HEK293 (cell line): ENCODE measurements around the gene MACROD1.

Source experiments
- CTCF ChIA-PET: fragments of 350-600 bp; formaldehyde crosslinking; extraction: SDS; loops from one replicate; lab custom pipeline; 2021; ENCODE audit warnings: antibody characterized with exemption; lab: Yijun Ruan, JAX
- POLR2A ChIA-PET: fragments of 300-600 bp; formaldehyde crosslinking; extraction: SDS; loops from one replicate; lab custom pipeline; 2020; ENCODE audit warnings: antibody characterized with exemption, inconsistent platforms; lab: Yijun Ruan, JAX
- H3K27ac ChIP-seq: fragments of 200-500 bp; sonication (Bioruptor generic); 2 replicates; pipeline ENCODE4 v1.5.1; 2014; ENCODE audit warnings: low read depth, low read length, control low read depth, inconsistent platforms; ENCODE audit errors: extremely low read depth
- H3K36me3 ChIP-seq, 2 experiments: fragments of 200-500 bp in 1 of 2; sonication (Bioruptor generic) in 1 of 2; 1 replicate in 1 of 2; 2 replicates in 1 of 2; pipeline ENCODE4 v1.5.1; 2014 to 2017; ENCODE audit warnings: inconsistent platforms in 2 of 2, low read length in 2 of 2; ENCODE audit not compliant: control insufficient read depth in 2 of 2, insufficient read depth in 1 of 2
- H3K4me1 ChIP-seq: fragments of 200-500 bp; sonication (Bioruptor generic); 2 replicates; pipeline ENCODE4 v1.5.1; 2014; ENCODE audit warnings: mild to moderate bottlenecking, low read length, inconsistent platforms; ENCODE audit not compliant: control insufficient read depth, insufficient read depth
- H3K4me3 ChIP-seq: 2 replicates; pipeline ENCODE4 v1.5.1; 2011; ENCODE audit warnings: low read depth, mild to moderate bottlenecking, control low read depth, low read length, moderate library complexity
- H3K9me3 ChIP-seq: fragments of 200-500 bp; sonication (Bioruptor generic); 2 replicates; pipeline ENCODE4 v1.5.1; 2014; ENCODE audit warnings: low read depth, low read length, inconsistent platforms; ENCODE audit not compliant: control insufficient read depth, insufficient read depth
- GLIS2 ChIP-seq: fragments of 450-650 bp; formaldehyde crosslinking; IDR thresholded peaks from 2 replicates; pipeline ENCODE4 v1.5.1; 2016; ENCODE audit warnings: missing biosample characterization, missing genetic modification characterization
- KLF1 ChIP-seq: fragments of 450-650 bp; formaldehyde crosslinking; IDR thresholded peaks from 2 replicates; pipeline ENCODE4 v1.5.1; 2016; ENCODE audit warnings: missing biosample characterization, missing genetic modification characterization
- TRIM28 ChIP-seq: IDR thresholded peaks from 2 replicates; pipeline ENCODE4 v1.6.1; 2011; ENCODE audit warnings: low read length, control low read depth, borderline replicate concordance
- ZBTB7A ChIP-seq: fragments of 450-650 bp; formaldehyde crosslinking; IDR thresholded peaks from 2 replicates; pipeline ENCODE4 v1.5.1; 2016; ENCODE audit warnings: low read depth, missing biosample characterization, missing genetic modification characterization
- ZNF274 ChIP-seq, 2 experiments: fragments of 200-500 bp in 1 of 2; fragments of 450-650 bp in 1 of 2; sonication (Bioruptor generic) in 1 of 2; formaldehyde crosslinking in 1 of 2; IDR thresholded peaks; 2 replicates each; pipeline versions ENCODE4 v1.5.1 to v1.6.1; 2014 to 2016; ENCODE audit warnings: borderline replicate concordance in 1 of 2, inconsistent platforms in 1 of 2, low read length in 1 of 2, missing biosample characterization in 1 of 2, missing genetic modification characterization in 1 of 2
- ZNF433 ChIP-seq: fragments of 450-650 bp; formaldehyde crosslinking; IDR thresholded peaks from 2 replicates; pipeline ENCODE4 v1.5.1; 2016; ENCODE audit warnings: missing biosample characterization, missing genetic modification characterization, low read depth
- ZNF558 ChIP-seq: fragments of 450-650 bp; formaldehyde crosslinking; IDR thresholded peaks from 2 replicates; pipeline ENCODE4 v1.5.1; 2016; ENCODE audit warnings: missing biosample characterization, missing genetic modification characterization
- ZNF571 ChIP-seq: fragments of 450-650 bp; formaldehyde crosslinking; IDR thresholded peaks from 2 replicates; pipeline ENCODE4 v1.5.0; 2017; ENCODE audit warnings: missing biosample characterization, missing genetic modification characterization
- TF ChIP-seq, protein P1 (sequence below): fragments of 450-650 bp; formaldehyde crosslinking; IDR thresholded peaks from 2 replicates; pipeline ENCODE4 v1.5.1; 2016; ENCODE audit warnings: missing biosample characterization, missing genetic modification characterization
- TF ChIP-seq, protein P2 (sequence below): fragments of 450-650 bp; IDR thresholded peaks from 2 replicates; pipeline ENCODE4 v1.5.1; 2018; ENCODE audit warnings: missing biosample characterization, missing genetic modification characterization
- TF ChIP-seq, protein P3 (sequence below): fragments of 450-650 bp; formaldehyde crosslinking; IDR thresholded peaks from 2 replicates; pipeline ENCODE4 v1.5.1; 2017; ENCODE audit warnings: missing biosample characterization, missing genetic modification characterization
- TF ChIP-seq, protein P4 (sequence below): fragments of 450-650 bp; formaldehyde crosslinking; IDR thresholded peaks from 2 replicates; pipeline ENCODE4 v1.5.1; 2016; ENCODE audit warnings: missing biosample characterization, missing genetic modification characterization

MACROD1 gene

DNA sequence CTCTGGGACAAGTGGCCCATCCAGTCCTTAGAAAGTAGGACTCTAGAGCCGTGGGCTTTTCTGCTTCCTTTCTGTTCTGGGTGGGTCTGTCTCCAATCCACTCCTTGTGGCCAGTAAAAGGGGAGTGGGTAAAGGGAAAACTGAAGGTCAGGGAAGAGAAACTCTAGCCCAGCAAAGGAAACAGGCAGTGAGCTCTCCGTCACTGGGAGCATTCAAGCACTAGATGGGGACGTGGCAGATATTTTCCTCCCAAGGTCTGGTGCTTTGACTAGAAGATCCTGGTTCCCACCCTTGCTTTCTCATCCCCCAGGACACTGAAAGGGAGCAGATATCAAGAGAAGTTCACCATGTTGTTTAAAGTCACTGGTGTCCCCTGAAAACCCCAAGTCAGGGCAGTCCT lies 42.2 kb downstream of the MACROD1 start:
- H3K36me3 ChIP-seq = no peaks in the 10 kb centered on the region
- peaks cover 3% of the 10 kb centered on the region; the same call in 1 of the 2 replicates for H3K4me1 ChIP-seq
- no peak for TF ChIP-seq ZNF433 (tag by site-specific recombination)
- no peak for TF ChIP-seq TRIM28
- TF ChIP-seq ZNF571 (tag by site-specific recombination) = no peak
- TF ChIP-seq ZNF558 (tag by site-specific recombination) = no peak
- TF ChIP-seq, protein P1, sequence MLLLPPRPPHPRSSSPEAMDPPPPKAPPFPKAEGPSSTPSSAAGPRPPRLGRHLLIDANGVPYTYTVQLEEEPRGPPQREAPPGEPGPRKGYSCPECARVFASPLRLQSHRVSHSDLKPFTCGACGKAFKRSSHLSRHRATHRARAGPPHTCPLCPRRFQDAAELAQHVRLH = peak; percentile 77; the same call in 1 of the 2 replicates
- TF ChIP-seq, all 188 proteins: peak for 1
- POLR2A ChIA-PET = no interaction called here
- Histone ChIP-seq H3K9me3 (no peaks in the 10 kb centered on the region), H3K27ac (no peak overlapping the region), H3K4me3 (no peak overlapping the region)
- CTCF ChIA-PET = no interaction called here

DNA sequence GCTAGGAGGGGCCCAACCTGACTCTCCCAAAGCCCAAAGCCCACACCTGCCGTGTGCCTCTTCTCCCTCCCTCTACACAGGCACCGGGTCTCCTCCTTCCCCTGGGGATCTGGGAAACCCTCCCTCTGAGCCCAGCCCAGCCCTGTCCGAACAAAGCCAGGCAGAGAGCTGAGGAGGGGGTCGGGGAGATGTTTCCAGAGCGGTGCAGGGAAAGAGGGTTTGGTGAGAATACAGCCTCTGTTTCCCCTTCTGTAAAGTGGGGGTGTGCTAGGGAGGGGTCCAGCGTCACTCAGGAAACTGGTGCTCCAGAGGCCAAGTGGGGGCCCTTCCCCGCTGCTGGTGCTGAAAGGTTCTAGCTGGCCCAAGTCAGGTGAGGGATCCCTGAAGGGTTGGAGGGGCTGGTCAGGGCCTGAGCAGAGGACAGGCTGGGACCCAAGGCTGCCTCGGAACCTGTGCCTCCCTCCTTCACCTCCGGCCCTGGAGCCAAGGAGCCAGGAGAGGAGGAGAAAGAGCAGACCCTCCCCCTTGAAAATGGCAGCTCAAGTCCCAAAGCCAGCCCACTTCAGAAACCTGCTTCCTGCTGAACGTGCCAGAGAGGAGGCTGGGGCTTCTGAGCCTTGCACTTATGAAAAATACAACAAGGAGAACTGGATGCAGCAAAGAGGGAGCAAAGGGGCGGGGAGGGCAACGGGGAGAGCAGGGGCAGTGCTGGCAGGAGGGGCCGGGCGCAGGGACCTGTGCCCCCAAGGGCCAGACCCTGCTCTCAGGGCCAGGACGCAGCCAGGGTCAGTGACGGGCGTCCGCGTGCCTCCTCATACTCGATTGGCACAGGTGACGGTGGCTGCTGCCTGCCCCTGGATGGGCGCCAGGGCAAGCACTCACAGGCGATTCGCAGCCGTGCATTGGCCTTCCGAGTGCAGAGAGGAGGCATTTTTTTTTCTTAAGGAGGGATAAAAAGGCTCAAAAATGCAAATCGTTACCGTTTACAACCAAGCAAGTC lies 43.2 kb downstream of the MACROD1 start:
- H3K27ac ChIP-seq = no peak overlapping the region
- no peaks in the 10 kb centered on the region for H3K9me3 ChIP-seq
- CTCF ChIA-PET = no interaction called here
- no peak overlapping the region for H3K4me3 ChIP-seq
- peaks cover 3% of the 10 kb centered on the region; the same call in 1 of the 2 replicates for H3K4me1 ChIP-seq
- TF ChIP-seq ZNF274 (IDR thresholded peaks at IDR 0.05; ENCODE audit: low read length) = no peak
- TF ChIP-seq ZNF274 (tag by site-specific recombination; IDR thresholded peaks at IDR 0.05; ENCODE audit: borderline replicate concordance) = no peak
- TF ChIP-seq, protein P2, sequence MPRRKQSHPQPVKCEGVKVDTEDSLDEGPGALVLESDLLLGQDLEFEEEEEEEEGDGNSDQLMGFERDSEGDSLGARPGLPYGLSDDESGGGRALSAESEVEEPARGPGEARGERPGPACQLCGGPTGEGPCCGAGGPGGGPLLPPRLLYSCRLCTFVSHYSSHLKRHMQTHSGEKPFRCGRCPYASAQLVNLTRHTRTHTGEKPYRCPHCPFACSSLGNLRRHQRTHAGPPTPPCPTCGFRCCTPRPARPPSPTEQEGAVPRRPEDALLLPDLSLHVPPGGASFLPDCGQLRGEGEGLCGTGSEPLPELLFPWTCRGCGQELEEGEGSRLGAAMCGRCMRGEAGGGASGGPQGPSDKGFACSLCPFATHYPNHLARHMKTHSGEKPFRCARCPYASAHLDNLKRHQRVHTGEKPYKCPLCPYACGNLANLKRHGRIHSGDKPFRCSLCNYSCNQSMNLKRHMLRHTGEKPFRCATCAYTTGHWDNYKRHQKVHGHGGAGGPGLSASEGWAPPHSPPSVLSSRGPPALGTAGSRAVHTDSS (tag by site-specific recombination) = no peak
- no peak for TF ChIP-seq ZBTB7A
- TF ChIP-seq, protein P3, sequence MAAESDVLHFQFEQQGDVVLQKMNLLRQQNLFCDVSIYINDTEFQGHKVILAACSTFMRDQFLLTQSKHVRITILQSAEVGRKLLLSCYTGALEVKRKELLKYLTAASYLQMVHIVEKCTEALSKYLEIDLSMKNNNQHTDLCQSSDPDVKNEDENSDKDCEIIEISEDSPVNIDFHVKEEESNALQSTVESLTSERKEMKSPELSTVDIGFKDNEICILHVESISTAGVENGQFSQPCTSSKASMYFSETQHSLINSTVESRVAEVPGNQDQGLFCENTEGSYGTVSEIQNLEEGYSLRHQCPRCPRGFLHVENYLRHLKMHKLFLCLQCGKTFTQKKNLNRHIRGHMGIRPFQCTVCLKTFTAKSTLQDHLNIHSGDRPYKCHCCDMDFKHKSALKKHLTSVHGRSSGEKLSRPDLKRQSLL (tag by site-specific recombination) = no peak
- TF ChIP-seq, protein P4, sequence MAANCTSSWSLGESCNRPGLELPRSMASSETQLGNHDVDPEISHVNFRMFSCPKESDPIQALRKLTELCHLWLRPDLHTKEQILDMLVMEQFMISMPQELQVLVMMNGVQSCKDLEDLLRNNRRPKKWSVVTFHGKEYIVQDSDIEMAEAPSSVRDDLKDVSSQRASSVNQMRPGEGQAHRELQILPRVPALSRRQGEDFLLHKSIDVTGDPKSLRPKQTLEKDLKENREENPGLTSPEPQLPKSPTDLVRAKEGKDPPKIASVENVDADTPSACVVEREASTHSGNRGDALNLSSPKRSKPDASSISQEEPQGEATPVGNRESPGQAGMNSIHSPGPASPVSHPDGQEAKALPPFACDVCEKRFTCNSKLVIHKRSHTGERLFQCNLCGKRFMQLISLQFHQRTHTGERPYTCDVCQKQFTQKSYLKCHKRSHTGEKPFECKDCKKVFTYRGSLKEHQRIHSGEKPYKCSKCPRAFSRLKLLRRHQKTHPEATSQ (tag by site-specific recombination) = no peak
- TF ChIP-seq GLIS2 (tag by site-specific recombination) = no peak
- POLR2A ChIA-PET = no interaction called here
- no peaks in the 10 kb centered on the region for H3K36me3 ChIP-seq

DNA sequence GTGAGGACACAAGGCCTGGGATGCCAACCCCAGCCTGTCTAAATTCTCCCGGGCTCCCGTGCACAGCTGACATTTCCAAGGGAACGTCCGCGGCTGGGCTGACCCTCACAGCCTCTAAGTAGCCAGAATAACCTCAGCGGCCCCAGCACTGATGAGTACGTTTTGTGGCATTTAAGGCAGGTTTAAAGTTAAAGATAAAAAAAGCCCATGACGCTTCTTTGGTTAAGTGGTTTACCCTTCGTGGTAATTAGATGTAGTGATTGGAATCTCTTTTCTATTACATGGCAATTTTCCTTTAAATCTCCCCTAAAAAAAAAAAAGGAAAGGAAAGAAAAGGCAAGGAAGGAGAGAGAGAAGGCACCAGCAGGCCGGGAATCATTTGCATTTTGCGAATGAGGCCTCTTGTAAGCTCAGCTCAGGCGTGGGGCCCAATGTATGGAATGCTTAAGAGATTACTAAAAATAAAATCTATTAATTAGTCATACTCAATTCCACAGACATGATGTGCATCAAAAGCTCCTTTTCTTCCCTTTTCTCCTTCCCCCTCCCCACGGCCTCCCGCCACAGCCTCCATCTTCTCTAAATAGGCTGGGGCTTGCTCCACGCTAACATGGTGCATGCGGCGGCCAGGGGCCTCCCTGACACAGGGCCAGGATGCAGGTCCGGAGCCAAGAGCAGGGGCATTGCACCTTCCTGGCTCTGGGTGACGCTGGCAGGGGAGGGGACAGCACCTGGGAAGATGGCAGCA lies 44.1 kb downstream of the MACROD1 start:
- Histone ChIP-seq H3K27ac (no peak overlapping the region), H3K9me3 (no peaks in the 10 kb centered on the region), H3K4me1 (peaks cover 3% of the 10 kb centered on the region; the same call in 1 of the 2 replicates), H3K36me3 (no peaks in the 10 kb centered on the region), H3K4me3 (no peak overlapping the region)
- TF ChIP-seq KLF1 = no peak
- ChIA-PET POLR2A (no interaction called here), CTCF (no interaction called here)
